H7 (cell line): Measurements from ENCODE around the gene HOOK2. TPM values are rescaled to one million over a fixed set of nuclear protein-coding genes. Genes with fewer than 3 reads are reported as not detected.

Source experiments
- DNase-seq: peaks from one replicate; pipeline ENCODE4 v3.0.0; 2012
- H3K27me3 ChIP-seq: 2 replicates; pipeline ENCODE4 v1.6.0; 2011; ENCODE audit warnings: mild to moderate bottlenecking, low read length; ENCODE audit not compliant: control insufficient read depth, insufficient read depth
- H3K36me3 ChIP-seq: replicated peaks from 2 replicates; pipeline ENCODE4 v1.5.1; 2011; ENCODE audit warnings: low read length; ENCODE audit not compliant: control insufficient read depth, insufficient read depth
- H3K4me3 ChIP-seq: 2 replicates; pipeline ENCODE4 v1.5.1; 2011; ENCODE audit warnings: low read depth, mild to moderate bottlenecking, control low read depth, low read length, moderate library complexity; ENCODE audit not compliant: insufficient read depth
- total RNA-seq: library from RNA; depleted of rRNA; stranded (reverse); fragments of >200 nt; shearing (Covaris generic); gene quantifications from 2 replicates; pipeline ENCODE4 v1.2.3, GENCODE V29; 2014

The HOOK2 gene
- total RNA-seq, 1 experiment from 2014 or later: 15.4 TPM

- no peak for DNase-seq
- H3K4me3 ChIP-seq: peak overlapping the region; percentile 39
Observed at GRCh38 chr19:12789098-12789903, 13.9 kb upstream of the HOOK2 start.

DNA sequence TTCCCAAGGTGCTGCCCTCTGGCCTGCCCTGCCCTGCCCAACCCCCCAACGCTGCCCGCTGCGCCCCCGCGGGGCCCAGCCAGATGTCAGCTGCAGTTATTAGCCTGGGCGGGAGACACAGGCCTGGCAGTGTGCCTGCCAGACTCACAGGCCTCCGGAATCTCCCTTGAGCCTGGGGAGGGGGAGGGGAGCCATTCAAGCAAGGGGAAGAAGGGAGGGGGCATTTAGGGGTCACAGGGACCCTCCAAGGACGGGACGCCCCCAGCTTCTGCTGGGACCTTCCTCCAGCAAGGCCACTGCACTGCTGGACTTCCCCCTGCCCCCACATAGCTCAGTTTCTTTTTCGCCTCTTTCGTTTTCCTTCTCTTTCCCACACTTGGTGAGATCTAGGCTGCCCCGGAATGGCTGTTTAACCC, 13.3 kb upstream of the HOOK2 start:
- Histone ChIP-seq H3K27me3 (peaks cover 21% of the 10 kb centered on the region), H3K36me3 (no peaks in the 10 kb centered on the region), H3K4me3 (peak overlapping the region; percentile 39; the same call in 1 of the 2 replicates)
- DNase-seq: peak; percentile 88

More at GRCh38 chr19:12789098-12789903, 13.9 kb upstream of the HOOK2 start:
- no peaks in the 10 kb centered on the region for H3K36me3 ChIP-seq
- peaks cover 21% of the 10 kb centered on the region for H3K27me3 ChIP-seq

DNA sequence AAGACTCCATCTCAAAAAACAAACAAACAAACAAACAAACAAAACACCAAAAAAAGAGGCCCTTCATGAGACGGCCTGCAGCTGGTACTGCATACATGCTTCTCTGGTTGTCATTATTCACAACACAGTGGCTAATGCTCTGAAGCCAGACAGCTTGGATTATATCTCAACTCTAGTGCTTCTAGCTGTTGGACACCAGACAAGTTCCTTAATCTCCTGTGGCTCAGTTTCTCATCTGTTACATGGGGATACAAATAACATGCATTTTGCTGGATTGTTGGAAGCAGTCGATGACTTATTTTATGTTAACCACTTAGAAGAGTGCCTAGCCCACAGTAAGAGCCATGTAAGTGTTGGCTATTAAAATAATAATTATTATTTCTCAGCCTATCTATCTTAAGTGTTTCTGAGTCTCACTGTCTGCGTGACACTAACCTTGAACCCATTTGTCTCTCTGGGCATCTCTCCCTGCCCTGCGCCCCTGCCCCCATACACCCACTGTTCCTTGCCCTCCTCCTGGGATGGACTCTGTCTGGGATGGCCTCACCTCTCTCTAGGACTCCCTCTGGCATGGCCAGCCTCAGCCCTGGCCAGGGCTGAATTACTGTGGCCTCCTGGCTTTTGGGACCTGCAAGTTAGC, 12.8 kb upstream of the HOOK2 start:
- no peak for DNase-seq
- H3K36me3 ChIP-seq: no peaks in the 10 kb centered on the region
- peaks cover 21% of the 10 kb centered on the region for H3K27me3 ChIP-seq
- H3K4me3 ChIP-seq: no peak overlapping the region

DNA sequence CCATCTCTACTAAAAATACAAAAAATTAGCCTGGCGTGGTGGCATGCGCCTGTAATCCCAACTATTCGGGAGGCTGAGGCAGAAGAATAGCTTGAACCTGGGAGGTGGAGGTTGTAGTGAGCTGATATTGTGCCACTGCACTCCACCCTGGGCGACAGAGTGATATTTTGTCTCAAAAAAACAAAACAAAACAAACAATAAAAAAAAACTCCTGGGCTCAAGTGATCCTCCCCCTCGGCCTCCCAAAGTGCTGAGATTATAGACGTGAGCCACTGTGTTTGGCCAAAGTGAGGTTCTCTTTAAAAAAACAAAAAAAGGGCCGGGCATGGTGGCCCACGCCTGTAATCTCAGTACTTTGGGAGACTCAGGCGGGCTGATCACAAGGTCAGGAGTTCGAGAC, 12.1 kb upstream of the HOOK2 start:
- Histone ChIP-seq H3K27me3 (peaks cover 17% of the 10 kb centered on the region), H3K4me3 (no peak overlapping the region), H3K36me3 (no peaks in the 10 kb centered on the region)
- no peak for DNase-seq

- no peak overlapping the region for H3K4me3 ChIP-seq
- H3K27me3 ChIP-seq: peaks cover 12% of the 10 kb centered on the region
- no peaks in the 10 kb centered on the region for H3K36me3 ChIP-seq
- no peak for DNase-seq
Observed at GRCh38 chr19:12786952-12787351, 11.6 kb upstream of the HOOK2 start.

GRCh38 chr19:12786141-12786870, 11.0 kb upstream of the HOOK2 start:
- peak; percentile 61 for DNase-seq
- peaks cover 6% of the 10 kb centered on the region for H3K27me3 ChIP-seq
- H3K4me3 ChIP-seq: no peak overlapping the region
- no peaks in the 10 kb centered on the region for H3K36me3 ChIP-seq

- Histone ChIP-seq H3K27me3 (peaks cover 2% of the 10 kb centered on the region; the same call in 1 of the 2 replicates), H3K36me3 (no peaks in the 10 kb centered on the region), H3K4me3 (no peak overlapping the region)
- no peak for DNase-seq
Observed at GRCh38 chr19:12785431-12786031, 10.2 kb upstream of the HOOK2 start.

DNA sequence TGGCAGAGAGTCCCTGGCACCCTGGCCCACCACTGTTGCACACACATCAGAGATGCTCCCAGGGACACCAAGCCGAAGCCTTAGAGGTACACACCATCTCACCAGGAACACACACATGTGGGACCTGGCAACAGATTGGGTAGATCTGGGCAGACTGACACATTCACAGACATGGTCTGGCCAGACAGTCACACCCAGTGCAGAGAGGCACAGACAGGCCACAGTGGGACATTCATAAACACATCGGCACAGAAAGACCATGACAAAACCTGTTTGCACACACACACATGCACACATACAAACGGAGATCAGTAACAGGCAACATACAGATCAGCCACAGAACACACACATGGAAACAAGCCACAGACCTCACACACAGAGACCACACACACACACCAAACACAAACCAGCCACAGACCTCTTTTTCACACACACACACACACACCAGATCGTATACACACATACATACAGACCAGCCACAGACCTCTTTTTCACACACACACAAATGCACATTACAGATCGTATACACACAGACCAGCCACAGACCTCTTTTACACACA, 9.6 kb upstream of the HOOK2 start:
- H3K4me3 ChIP-seq: no peak overlapping the region
- no peak for DNase-seq
- H3K27me3 ChIP-seq: no peaks in the 10 kb centered on the region
- H3K36me3 ChIP-seq: no peaks in the 10 kb centered on the region

DNA sequence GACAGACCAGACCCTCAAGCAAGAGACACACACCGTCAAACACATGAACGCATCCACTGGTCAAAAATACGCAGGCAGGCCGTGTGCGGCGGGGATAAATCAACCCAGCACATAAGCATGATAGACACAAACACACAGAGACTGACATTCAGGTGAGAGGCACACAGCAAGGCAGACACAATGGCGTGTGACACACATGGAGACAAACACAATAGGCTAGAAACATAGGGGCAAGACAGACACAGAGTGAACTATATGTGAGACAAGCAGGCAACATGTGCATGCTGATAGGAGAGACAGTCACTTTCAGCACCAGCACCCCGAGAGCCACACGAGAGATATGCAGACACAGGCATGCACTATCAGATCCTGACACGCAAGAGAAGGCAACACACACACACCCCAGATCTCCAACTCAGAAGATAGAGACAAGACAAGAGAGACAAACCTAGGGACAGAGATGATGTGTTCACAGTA, 9.1 kb upstream of the HOOK2 start:
- Histone ChIP-seq H3K4me3 (no peak overlapping the region), H3K36me3 (no peaks in the 10 kb centered on the region), H3K27me3 (no peaks in the 10 kb centered on the region)
- peak; percentile 19 for DNase-seq

DNA sequence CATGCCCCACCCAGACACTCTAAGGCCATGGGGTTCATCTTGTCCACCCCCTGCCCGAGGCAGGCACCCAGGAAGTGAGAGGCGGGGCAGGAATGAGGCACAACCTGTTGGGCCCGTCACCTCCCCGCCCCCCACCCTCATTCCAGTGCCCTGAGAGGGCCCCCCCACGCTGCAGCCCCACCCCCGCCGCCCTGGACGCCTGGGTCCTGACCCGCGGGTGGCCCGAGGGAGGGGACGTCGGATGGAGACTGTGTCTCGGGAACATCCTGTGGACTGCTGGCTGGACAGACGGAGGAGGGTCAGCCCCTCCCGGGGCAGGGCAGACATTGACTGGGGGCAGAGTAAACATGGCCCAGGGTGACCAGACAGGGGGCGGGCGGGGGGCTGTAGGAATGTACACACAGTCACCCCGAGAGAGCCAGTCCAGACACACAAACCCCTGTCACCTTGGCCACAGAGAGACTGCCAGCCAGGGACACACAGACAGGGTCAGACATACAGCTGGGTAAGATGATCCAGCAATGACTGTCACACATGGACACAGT, 8.6 kb upstream of the HOOK2 start:
- no peaks in the 10 kb centered on the region for H3K27me3 ChIP-seq
- no peaks in the 10 kb centered on the region for H3K36me3 ChIP-seq
- DNase-seq: peak; percentile 59
- H3K4me3 ChIP-seq: no peak overlapping the region

DNA sequence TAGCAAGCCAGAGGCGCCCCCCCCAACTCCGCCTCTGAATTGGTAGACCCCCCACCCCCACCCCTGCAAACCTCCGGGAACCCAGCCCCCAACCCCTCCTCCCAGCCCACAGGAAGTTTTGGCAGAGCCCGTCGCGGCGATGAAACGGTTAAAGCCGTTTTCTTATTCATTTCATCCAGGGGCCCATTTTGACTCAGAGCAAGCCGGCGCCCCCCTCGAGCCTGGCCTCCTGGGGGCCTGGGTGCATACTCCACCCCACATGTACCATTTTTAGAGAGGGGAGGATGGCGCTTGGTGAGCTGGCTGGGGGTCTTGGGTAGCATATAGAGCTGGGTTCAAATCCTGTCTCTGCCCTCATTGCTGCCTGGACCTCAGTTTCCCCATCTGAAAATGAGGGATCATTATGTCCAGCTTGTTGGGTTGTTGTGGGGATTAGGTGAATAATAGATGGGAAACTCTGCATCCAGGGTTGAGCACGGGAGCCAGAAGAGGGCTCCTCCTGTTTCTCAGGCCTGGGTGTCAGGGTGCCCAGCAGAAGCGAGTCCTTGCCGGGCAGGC, 8.0 kb upstream of the HOOK2 start:
- peak; percentile 76 for DNase-seq
- Histone ChIP-seq H3K4me3 (peak overlapping the region; percentile 63), H3K27me3 (no peaks in the 10 kb centered on the region), H3K36me3 (no peaks in the 10 kb centered on the region)

- DNase-seq: peak; percentile 89
- H3K27me3 ChIP-seq: no peaks in the 10 kb centered on the region
- H3K36me3 ChIP-seq: no peaks in the 10 kb centered on the region
Observed at GRCh38 chr19:12782424-12783290, 7.3 kb upstream of the HOOK2 start.

GRCh38 chr19:12782174-12782423, 6.7 kb upstream of the HOOK2 start:
- H3K27me3 ChIP-seq: no peaks in the 10 kb centered on the region
- H3K4me3 ChIP-seq: peak overlapping the region; percentile 63
- H3K36me3 ChIP-seq: no peaks in the 10 kb centered on the region
- DNase-seq: no peak

More at GRCh38 chr19:12782424-12783290, 7.3 kb upstream of the HOOK2 start:
- H3K4me3 ChIP-seq: peak overlapping the region; percentile 63
